ENCODE measurements around the gene TMEM119. TPM values are rescaled to one million over a fixed set of nuclear protein-coding genes. Genes with fewer than 3 reads are reported as not detected.

The TMEM119 gene
- total and polyA plus RNA-seq, 2 of the 8 experiments (the other 6 are each of a cell fraction or from before 2014, with no cell fraction given) = 0.35 to 0.61 TPM

GRCh38 chr12:108585864-108586263, 12.0 kb downstream of the TMEM119 start:
- H2BK12ac ChIP-seq (ENCODE audit: low read depth, low read length) = no peak overlapping the region
- CTCF ChIA-PET (ENCODE audit: partially characterized antibody) = interaction anchor here (2.1 kb wide), 1 partner anchor 10 kb away, joined by 7 read pairs; no protein-coding TSS in a partner anchor
- H3K36me3 ChIP-seq (ENCODE audit: control insufficient read depth in 2 of 4, insufficient read depth in 4 of 4, low read length in 3 of 4) = no peaks in the 10 kb centered on the region
- no peaks in the 10 kb centered on the region for H3K79me2 ChIP-seq (ENCODE audit: control insufficient read depth in 1 of 2, insufficient read depth in 2 of 2, low read length in 2 of 2)
- DNase-seq (ENCODE audit: low read depth in 1 of 2, low spot score in 2 of 2) (no peak), FAIRE-seq (no peak)
- H3K27me3 ChIP-seq (replicated peaks in 1 of 4; ENCODE audit: control insufficient read depth in 3 of 4, extremely low read depth in 1 of 4, insufficient read depth in 3 of 4, low read length in 3 of 4) = no peaks in the 10 kb centered on the region
- 84% methylated on average over 4 of the region's 4 CpGs; no CpG with 5 or more reads in 1 of the 2 experiments for WGBS, 2 experiments (ENCODE audit: extremely low coverage in 1 of 2, insufficient coverage in 1 of 2, insufficient read length in 1 of 2, insufficient replicate concordance in 2 of 2, low coverage in 1 of 2, low lambda C conversion rate in 2 of 2, missing lambda C conversion rate in 1 of 2)
- no peak overlapping the region for H2AFZ ChIP-seq (ENCODE audit: low read length)
- H4K5ac ChIP-seq (ENCODE audit: insufficient read length, low read depth, low read length) = no peak overlapping the region
- no peak overlapping the region for H2BK120ac ChIP-seq (replicated peaks; ENCODE audit: low read depth, low read length)
- no peak overlapping the region for H3K4me2 ChIP-seq (ENCODE audit: insufficient read depth in 1 of 2, low read depth in 2 of 2, low read length in 2 of 2)
- H3K56ac ChIP-seq (replicated peaks; ENCODE audit: insufficient read length, low read depth, low read length) = no peak overlapping the region
- H3K4ac ChIP-seq (replicated peaks; ENCODE audit: insufficient read length, low read depth, low read length) = no peak overlapping the region
- no peaks in the 10 kb centered on the region for H3K23me2 ChIP-seq (ENCODE audit: low read depth, low read length)
- H2BK20ac ChIP-seq (ENCODE audit: low read length) = no peak overlapping the region
- no peak overlapping the region for H3K18ac ChIP-seq (ENCODE audit: extremely low read depth, low read length)
- no peak overlapping the region for H4K8ac ChIP-seq (ENCODE audit: extremely low read depth, insufficient read depth, low read length)
- H3K14ac ChIP-seq (ENCODE audit: insufficient read length) = no peak overlapping the region
- no peaks in the 10 kb centered on the region for H4K20me1 ChIP-seq (replicated peaks in 1 of 2; ENCODE audit: control insufficient read depth in 1 of 2, insufficient read depth in 2 of 2, low read length in 2 of 2)
- no peak overlapping the region for H3K27ac ChIP-seq (ENCODE audit: low read depth, low read length)
- H4K91ac ChIP-seq (replicated peaks; ENCODE audit: insufficient read length, low read length) = no peak overlapping the region
- no peak overlapping the region for H3K23ac ChIP-seq (ENCODE audit: insufficient read length)
- no peak overlapping the region for H3K4me3 ChIP-seq (ENCODE audit: extremely low read depth in 1 of 4, insufficient read depth in 2 of 4, low read depth in 3 of 4, low read length in 4 of 4)
- no peak overlapping the region for H2AK5ac ChIP-seq (ENCODE audit: low read depth, low read length)
- H3K4me1 ChIP-seq (replicated peaks in 1 of 4; ENCODE audit: control insufficient read depth in 3 of 4, insufficient read depth in 4 of 4, low read length in 3 of 4) = peaks cover 0 to 16% (median 10%) of the 10 kb centered on the region in 4 experiments; a peak in 6 of 7 replicates
- no peaks in the 10 kb centered on the region for H3K9me3 ChIP-seq (ENCODE audit: insufficient read depth in 2 of 2, low read depth in 1 of 2, low read length in 1 of 2)
- H3K79me1 ChIP-seq (ENCODE audit: low read depth, low read length) = no peaks in the 10 kb centered on the region
- no peak overlapping the region for H2BK5ac ChIP-seq (ENCODE audit: low read depth, low read length)
- POLR2A ChIA-PET (ENCODE audit: partially characterized antibody) = interaction anchor here (1.5 to 2.1 kb wide), 3 partner anchors 23 to 26 kb away, joined by 3 to 5 read pairs (median 4); partner anchors contain the start of genes ISCU and SART3
- TF ChIP-seq EGR1 (IDR thresholded peaks at IDR 0.05; ENCODE audit: borderline replicate concordance, low read depth, low read length) = no peak
- no peak for TF ChIP-seq SP2 (IDR thresholded peaks at IDR 0.05; ENCODE audit: low read length)
- no peak for TF ChIP-seq NANOG (IDR thresholded peaks at IDR 0.05; ENCODE audit: insufficient read depth, low read depth, low read length, poor library complexity, severe bottlenecking)
- no peak for TF ChIP-seq POLR2A (IDR thresholded peaks at IDR 0.05; ENCODE audit: control extremely low read depth in 1 of 2, low read depth in 2 of 2, low read length in 2 of 2)
- H3K9ac ChIP-seq (replicated peaks in 1 of 4; ENCODE audit: extremely low read depth in 1 of 4, low read depth in 3 of 4, low read length in 3 of 4) = no peak overlapping the region
- H2BK15ac ChIP-seq (ENCODE audit: low read length) = no peak overlapping the region
